ENCODE measurements around the gene CLDN5.

DNA sequence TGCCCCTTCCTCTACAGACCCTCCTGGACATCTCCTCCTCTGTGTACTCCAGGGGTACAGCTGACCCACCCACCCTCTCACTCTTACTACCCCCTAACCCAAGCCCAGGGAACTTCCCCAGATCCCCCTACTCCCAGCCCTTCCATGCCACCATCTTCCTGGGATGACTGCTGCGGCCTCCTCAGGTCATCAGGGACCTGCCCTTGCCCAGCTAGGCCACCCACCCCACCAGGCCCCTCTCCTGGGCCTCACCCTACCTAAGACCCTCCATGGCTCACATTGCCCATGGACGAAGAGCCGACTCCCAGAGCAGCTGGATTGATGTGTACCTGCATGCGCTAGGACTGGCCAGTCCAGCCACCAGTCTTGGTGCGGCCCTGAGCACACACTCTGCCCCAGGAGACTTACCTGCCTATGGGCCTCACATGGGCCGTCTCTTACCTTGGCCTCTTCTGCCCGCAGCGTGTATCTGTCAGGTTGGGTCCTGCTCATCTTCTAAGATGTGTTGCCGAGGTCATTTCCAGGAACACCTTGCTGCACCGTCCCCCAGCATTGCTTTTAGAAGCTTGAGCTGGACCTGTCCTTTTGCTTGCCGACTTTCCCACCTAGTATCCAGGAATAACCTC, 2.0 kb upstream of the CLDN5 start:
- TF ChIP-seq, protein P1, sequence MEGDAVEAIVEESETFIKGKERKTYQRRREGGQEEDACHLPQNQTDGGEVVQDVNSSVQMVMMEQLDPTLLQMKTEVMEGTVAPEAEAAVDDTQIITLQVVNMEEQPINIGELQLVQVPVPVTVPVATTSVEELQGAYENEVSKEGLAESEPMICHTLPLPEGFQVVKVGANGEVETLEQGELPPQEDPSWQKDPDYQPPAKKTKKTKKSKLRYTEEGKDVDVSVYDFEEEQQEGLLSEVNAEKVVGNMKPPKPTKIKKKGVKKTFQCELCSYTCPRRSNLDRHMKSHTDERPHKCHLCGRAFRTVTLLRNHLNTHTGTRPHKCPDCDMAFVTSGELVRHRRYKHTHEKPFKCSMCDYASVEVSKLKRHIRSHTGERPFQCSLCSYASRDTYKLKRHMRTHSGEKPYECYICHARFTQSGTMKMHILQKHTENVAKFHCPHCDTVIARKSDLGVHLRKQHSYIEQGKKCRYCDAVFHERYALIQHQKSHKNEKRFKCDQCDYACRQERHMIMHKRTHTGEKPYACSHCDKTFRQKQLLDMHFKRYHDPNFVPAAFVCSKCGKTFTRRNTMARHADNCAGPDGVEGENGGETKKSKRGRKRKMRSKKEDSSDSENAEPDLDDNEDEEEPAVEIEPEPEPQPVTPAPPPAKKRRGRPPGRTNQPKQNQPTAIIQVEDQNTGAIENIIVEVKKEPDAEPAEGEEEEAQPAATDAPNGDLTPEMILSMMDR (IDR thresholded peaks at IDR 0.05), result no peak
- TF ChIP-seq EZH2 (IDR thresholded peaks at IDR 0.05) (no peak), EZH2phosphoT487 (IDR thresholded peaks at IDR 0.05) (no peak)

Data from neural progenitor cell (in vitro differentiated cells).